Measurements from ENCODE around the gene CD302.
A peak's percentile ranks its signal among the peaks of the same experiment; 100 is the strongest.

The CD302 gene

DNA sequence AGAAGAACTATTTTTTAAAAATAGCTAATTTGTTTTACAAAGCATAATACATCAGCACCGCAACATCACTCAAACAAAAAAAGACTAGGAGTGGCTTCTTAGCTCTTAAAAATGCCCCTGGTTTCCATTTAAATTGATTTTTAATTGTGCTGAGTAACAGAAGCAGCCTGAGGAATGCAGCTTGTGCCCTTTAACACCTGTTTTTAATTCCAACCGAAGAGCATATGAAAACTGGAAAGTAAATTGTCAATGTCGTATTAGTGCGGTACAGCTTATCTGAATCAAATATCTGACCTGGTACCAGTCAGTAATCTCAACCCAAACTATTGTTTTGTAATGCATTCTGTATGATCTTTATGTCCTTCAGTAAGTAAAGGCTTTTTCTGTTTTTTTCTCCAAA is 13.2 kb upstream of the CD302 start:
- no peak for TF ChIP-seq CTCF (IDR thresholded peaks at IDR 0.05)
- Histone ChIP-seq H3K4me3 (ENCODE audit: low read depth in 1 of 2, low read length in 1 of 2) (no peak overlapping the region), H3K36me3 (peaks cover 5% of the 10 kb centered on the region), H3K9me3 (no peaks in the 10 kb centered on the region), H3K27me3 (no peaks in the 10 kb centered on the region), H3K27ac (no peak overlapping the region), H3K4me1 (ENCODE audit: control insufficient read depth in 1 of 2, insufficient read depth in 1 of 2, low read depth in 1 of 2, low read length in 1 of 2) (peaks cover 7 to 17% of the 10 kb centered on the region in 2 experiments)

DNA sequence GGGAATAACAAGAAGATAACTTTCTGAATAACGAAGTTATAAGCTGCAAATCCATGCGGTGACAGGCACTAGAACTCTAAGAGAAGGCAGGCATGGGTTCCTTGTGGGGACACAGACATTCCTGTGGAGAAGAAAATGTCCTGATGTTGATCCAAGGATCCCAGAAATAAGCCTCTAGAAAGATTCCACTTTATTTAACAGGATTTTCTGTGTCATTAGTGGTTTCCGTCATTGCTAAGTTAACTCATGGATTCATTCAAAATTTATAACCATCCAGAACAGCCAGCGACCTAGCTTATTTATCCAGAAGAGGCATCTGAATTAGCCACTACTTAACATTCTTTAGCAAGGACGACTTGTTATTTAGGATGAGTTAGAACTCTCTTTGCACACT is 10.0 kb upstream of the CD302 start:
- H3K27ac ChIP-seq: no peak overlapping the region
- no peaks in the 10 kb centered on the region for H3K9me3 ChIP-seq
- H3K4me1 ChIP-seq (ENCODE audit: control insufficient read depth in 1 of 2, insufficient read depth in 1 of 2, low read depth in 1 of 2, low read length in 1 of 2): peaks cover 8 to 11% of the 10 kb centered on the region in 2 experiments
- no peaks in the 10 kb centered on the region for H3K27me3 ChIP-seq
- TF ChIP-seq CTCF (IDR thresholded peaks at IDR 0.05): no peak
- H3K36me3 ChIP-seq: peaks cover 5% of the 10 kb centered on the region
- H3K4me3 ChIP-seq (ENCODE audit: low read depth in 1 of 2, low read length in 1 of 2): no peak overlapping the region

GRCh38 chr2:159807183-159808031 is 9.4 kb upstream of the CD302 start:
- peaks cover 8 to 11% of the 10 kb centered on the region in 2 experiments for H3K4me1 ChIP-seq (ENCODE audit: control insufficient read depth in 1 of 2, insufficient read depth in 1 of 2, low read depth in 1 of 2, low read length in 1 of 2)
- peak overlapping the region; percentile 4 for H3K27ac ChIP-seq
- H3K9me3 ChIP-seq: no peaks in the 10 kb centered on the region
- H3K36me3 ChIP-seq: peaks cover 5% of the 10 kb centered on the region
- peak; percentile 54 for TF ChIP-seq CTCF (IDR thresholded peaks at IDR 0.05)
- H3K27me3 ChIP-seq: no peaks in the 10 kb centered on the region
- H3K4me3 ChIP-seq (ENCODE audit: low read depth in 1 of 2, low read length in 1 of 2): no peak overlapping the region

DNA sequence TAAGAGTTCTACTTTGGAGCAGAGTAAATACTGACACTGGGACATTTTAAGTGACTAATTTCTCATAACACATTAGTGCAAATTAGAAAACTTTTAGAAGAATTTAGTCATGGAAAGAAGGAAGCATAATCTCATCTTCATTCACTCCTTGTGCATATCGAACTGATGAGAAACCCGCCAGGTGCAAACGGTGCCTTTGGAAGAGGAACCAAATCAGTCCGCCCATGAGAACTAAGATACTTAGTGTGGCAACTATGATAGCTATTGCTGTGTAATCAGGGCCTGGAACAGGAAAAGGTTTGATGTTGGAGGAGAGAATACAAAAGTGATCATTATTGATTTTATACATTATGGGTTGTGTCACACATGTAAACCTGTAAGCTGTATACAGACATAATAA is 6.9 kb upstream of the CD302 start:
- no peaks in the 10 kb centered on the region for H3K27me3 ChIP-seq
- no peak for TF ChIP-seq CTCF (IDR thresholded peaks at IDR 0.05)
- H3K36me3 ChIP-seq: peaks cover 5% of the 10 kb centered on the region
- H3K4me1 ChIP-seq (ENCODE audit: control insufficient read depth in 1 of 2, insufficient read depth in 1 of 2, low read depth in 1 of 2, low read length in 1 of 2): peaks cover 30 to 32% of the 10 kb centered on the region in 2 experiments
- no peak overlapping the region for H3K4me3 ChIP-seq (ENCODE audit: low read depth in 1 of 2, low read length in 1 of 2)
- no peaks in the 10 kb centered on the region for H3K9me3 ChIP-seq
- peak overlapping the region; percentile 36 for H3K27ac ChIP-seq

GRCh38 chr2:159803235-159803962 is 5.4 kb upstream of the CD302 start:
- H3K36me3 ChIP-seq: peaks cover 5% of the 10 kb centered on the region
- H3K4me3 ChIP-seq (ENCODE audit: low read depth in 1 of 2, low read length in 1 of 2): no peak overlapping the region
- TF ChIP-seq CTCF (IDR thresholded peaks at IDR 0.05): no peak
- no peaks in the 10 kb centered on the region for H3K9me3 ChIP-seq
- no peaks in the 10 kb centered on the region for H3K27me3 ChIP-seq
- H3K4me1 ChIP-seq (ENCODE audit: control insufficient read depth in 1 of 2, insufficient read depth in 1 of 2, low read depth in 1 of 2, low read length in 1 of 2): peaks cover 39 to 43% of the 10 kb centered on the region in 2 experiments
- H3K27ac ChIP-seq: peak overlapping the region; percentile 98
